ENCODE measurements around the gene BLOC1S1. TPM values are rescaled to one million over a fixed set of nuclear protein-coding genes. Genes with fewer than 3 reads are reported as not detected.

The BLOC1S1 gene
- total RNA-seq, 1 experiment from 2014 or later = 76.0 TPM

DNA sequence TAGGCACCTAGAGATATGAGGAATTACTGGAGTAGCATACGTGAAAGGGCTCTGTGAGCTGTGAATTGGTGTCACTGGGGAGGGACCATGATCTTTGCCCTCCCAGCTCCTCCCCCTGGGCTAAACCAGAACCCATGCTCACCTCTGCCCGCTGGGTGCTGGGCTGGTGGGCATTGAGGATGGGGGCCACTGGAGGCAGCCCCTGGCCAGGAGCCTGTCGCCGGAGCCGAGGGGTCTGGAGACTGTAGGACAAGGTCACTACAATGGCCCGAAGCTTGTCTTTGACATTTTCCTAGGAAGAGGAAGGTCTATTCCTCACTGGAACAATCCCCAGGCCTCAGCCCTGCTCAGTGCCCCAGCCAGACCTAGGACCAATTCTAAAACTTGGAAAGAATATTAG, 19.7 kb upstream of the BLOC1S1 start:
- H3K4me3 ChIP-seq (ENCODE audit: low read depth, low read length, poor library complexity, severe bottlenecking) = no peak overlapping the region
- no peaks in the 10 kb centered on the region for H3K27me3 ChIP-seq (replicated peaks; ENCODE audit: insufficient read depth, low read depth, low read length, poor library complexity)
- H3K36me3 ChIP-seq (ENCODE audit: insufficient read depth, low read length, poor library complexity, severe bottlenecking) = no peaks in the 10 kb centered on the region
- H3K4me1 ChIP-seq (ENCODE audit: insufficient read depth, low read length, poor library complexity, severe bottlenecking) = no peaks in the 10 kb centered on the region
- no TSS peak for BruUV-seq (replicated peaks)
- H3K27ac ChIP-seq (ENCODE audit: low read depth, low read length, poor library complexity, severe bottlenecking) = no peak overlapping the region
- TF ChIP-seq, protein P1, sequence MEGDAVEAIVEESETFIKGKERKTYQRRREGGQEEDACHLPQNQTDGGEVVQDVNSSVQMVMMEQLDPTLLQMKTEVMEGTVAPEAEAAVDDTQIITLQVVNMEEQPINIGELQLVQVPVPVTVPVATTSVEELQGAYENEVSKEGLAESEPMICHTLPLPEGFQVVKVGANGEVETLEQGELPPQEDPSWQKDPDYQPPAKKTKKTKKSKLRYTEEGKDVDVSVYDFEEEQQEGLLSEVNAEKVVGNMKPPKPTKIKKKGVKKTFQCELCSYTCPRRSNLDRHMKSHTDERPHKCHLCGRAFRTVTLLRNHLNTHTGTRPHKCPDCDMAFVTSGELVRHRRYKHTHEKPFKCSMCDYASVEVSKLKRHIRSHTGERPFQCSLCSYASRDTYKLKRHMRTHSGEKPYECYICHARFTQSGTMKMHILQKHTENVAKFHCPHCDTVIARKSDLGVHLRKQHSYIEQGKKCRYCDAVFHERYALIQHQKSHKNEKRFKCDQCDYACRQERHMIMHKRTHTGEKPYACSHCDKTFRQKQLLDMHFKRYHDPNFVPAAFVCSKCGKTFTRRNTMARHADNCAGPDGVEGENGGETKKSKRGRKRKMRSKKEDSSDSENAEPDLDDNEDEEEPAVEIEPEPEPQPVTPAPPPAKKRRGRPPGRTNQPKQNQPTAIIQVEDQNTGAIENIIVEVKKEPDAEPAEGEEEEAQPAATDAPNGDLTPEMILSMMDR (conservative IDR thresholded peaks at IDR 0.05; ENCODE audit: low read depth, low read length) = no peak
- TF ChIP-seq EZH2 (IDR thresholded peaks at IDR 0.05; ENCODE audit: borderline replicate concordance, low read depth, low read length, poor library complexity, severe bottlenecking) = no peak
- intact Hi-C loops (cut with micrococcal nuclease; ENCODE audit: unreplicated experiment) = no loop called here
- H3K9me3 ChIP-seq (ENCODE audit: low read depth, low read length, poor library complexity, severe bottlenecking) = no peaks in the 10 kb centered on the region
- ChIA-PET CTCF (no interaction called here), POLR2A (ENCODE audit: low non-redundant PET) (interaction anchor here (0.6 kb wide), 1 partner anchor 9 kb away, joined by 6 read pairs; no protein-coding TSS in a partner anchor)
- DNase-seq (ENCODE audit: low spot score) = no peak

DNA sequence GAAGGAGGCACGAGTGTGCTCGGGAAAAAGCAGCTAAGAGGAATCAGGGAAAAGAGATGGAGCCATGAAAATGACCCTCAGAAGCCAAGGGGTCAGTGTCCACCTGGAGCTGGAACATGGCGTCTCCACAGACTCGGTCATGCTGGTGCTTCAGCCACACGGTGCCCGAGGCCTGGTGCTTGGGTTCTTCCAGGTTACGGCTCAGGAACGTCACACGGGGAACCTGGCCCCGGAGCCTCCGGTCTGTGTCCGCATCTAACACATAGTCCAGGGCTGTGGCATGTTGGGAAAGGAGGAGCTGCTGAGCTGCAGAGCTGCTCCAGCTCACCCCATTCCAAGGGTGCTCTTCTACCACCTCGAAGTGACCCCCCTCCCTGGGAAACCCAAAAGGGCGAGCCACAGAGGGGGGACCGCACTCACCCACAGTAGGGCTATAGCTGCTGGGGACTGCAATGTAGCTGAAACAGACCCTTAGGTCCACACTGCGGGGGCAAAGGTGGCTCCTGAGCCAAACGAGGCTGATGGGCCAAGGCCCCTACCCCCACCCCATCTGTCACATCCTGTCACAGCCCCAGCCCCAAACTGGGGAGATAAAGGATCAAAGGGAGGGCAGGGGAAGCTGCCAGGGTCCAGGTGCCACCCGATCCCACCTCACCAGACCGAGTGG, 18.9 kb upstream of the BLOC1S1 start:
- TF ChIP-seq, protein P1 (conservative IDR thresholded peaks at IDR 0.05; ENCODE audit: low read depth, low read length) = no peak
- TF ChIP-seq EZH2 (IDR thresholded peaks at IDR 0.05; ENCODE audit: borderline replicate concordance, low read depth, low read length, poor library complexity, severe bottlenecking) = no peak
- DNase-seq (ENCODE audit: low spot score) = no peak
- no peaks in the 10 kb centered on the region for H3K27me3 ChIP-seq (replicated peaks; ENCODE audit: insufficient read depth, low read depth, low read length, poor library complexity)
- intact Hi-C loops (cut with micrococcal nuclease; ENCODE audit: unreplicated experiment) = no loop called here
- BruUV-seq (replicated peaks) = no TSS peak
- no peak overlapping the region for H3K4me3 ChIP-seq (ENCODE audit: low read depth, low read length, poor library complexity, severe bottlenecking)
- ChIA-PET CTCF (no interaction called here), POLR2A (ENCODE audit: low non-redundant PET) (no interaction called here)
- no peaks in the 10 kb centered on the region for H3K4me1 ChIP-seq (ENCODE audit: insufficient read depth, low read length, poor library complexity, severe bottlenecking)
- H3K27ac ChIP-seq (ENCODE audit: low read depth, low read length, poor library complexity, severe bottlenecking) = no peak overlapping the region
- no peaks in the 10 kb centered on the region for H3K9me3 ChIP-seq (ENCODE audit: low read depth, low read length, poor library complexity, severe bottlenecking)
- no peaks in the 10 kb centered on the region for H3K36me3 ChIP-seq (ENCODE audit: insufficient read depth, low read length, poor library complexity, severe bottlenecking)

DNA sequence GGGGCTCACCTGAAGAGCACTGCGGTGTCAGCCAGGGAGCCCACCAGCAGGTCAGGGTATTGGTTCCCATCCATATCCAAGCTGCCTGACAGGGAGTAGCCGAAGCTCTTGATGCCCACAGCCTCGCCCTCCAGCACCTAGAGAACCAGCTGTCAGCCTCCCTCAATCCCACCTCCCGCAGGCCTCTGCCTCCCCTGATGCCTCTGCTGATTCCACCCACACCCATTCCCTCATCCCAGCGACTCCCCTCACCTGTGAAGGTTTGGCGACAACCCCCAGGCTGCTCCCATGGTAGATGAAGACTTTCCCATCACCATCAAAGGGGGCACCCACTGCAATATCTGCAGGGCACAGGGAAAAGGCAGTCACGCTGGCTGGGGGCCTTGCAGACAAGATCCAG, 18.2 kb upstream of the BLOC1S1 start:
- Histone ChIP-seq H3K27ac (ENCODE audit: low read depth, low read length, poor library complexity, severe bottlenecking) (no peak overlapping the region), H3K4me3 (ENCODE audit: low read depth, low read length, poor library complexity, severe bottlenecking) (no peak overlapping the region), H3K36me3 (ENCODE audit: insufficient read depth, low read length, poor library complexity, severe bottlenecking) (no peaks in the 10 kb centered on the region), H3K27me3 (replicated peaks; ENCODE audit: insufficient read depth, low read depth, low read length, poor library complexity) (no peaks in the 10 kb centered on the region), H3K9me3 (ENCODE audit: low read depth, low read length, poor library complexity, severe bottlenecking) (no peaks in the 10 kb centered on the region), H3K4me1 (ENCODE audit: insufficient read depth, low read length, poor library complexity, severe bottlenecking) (no peaks in the 10 kb centered on the region)
- POLR2A ChIA-PET (ENCODE audit: low non-redundant PET) = no interaction called here
- intact Hi-C loops (cut with micrococcal nuclease; ENCODE audit: unreplicated experiment) = no loop called here
- DNase-seq (ENCODE audit: low spot score) = no peak
- TF ChIP-seq, protein P1 (conservative IDR thresholded peaks at IDR 0.05; ENCODE audit: low read depth, low read length) = no peak
- no peak for TF ChIP-seq EZH2 (IDR thresholded peaks at IDR 0.05; ENCODE audit: borderline replicate concordance, low read depth, low read length, poor library complexity, severe bottlenecking)
- CTCF ChIA-PET = interaction anchor here (0.5 kb wide), 1 partner anchor 528 kb away, joined by 5 read pairs; no protein-coding TSS in a partner anchor
- no TSS peak for BruUV-seq (replicated peaks)

All from A673 (cell line).